HG02623 (cell line): ENCODE results near the gene PRKN.
"Not testable (repeated sequence)": the region's sequence is repeated elsewhere in the genome, so short reads cannot be mapped to it uniquely, and the experiment has no call there.

Experiments
- ATAC-seq: cut with Tn5 transposase; IDR thresholded peaks from one replicate; pipeline ENCODE4 v1.9.1; 2021; ENCODE audit warnings: moderate library complexity; ENCODE audit not compliant: unreplicated experiment

The PRKN gene

GRCh38 chr6:161313940-161314509 is 1413.5 kb downstream of the PRKN start:
- no peak for ATAC-seq

- not testable (repeated sequence) for ATAC-seq
Measured at GRCh38 chr6:161313475-161313874, 1414.1 kb downstream of the PRKN start.

GRCh38 chr6:161309774-161310173 is 1417.8 kb downstream of the PRKN start:
- not testable (repeated sequence) for ATAC-seq

- no peak for ATAC-seq
Measured at GRCh38 chr6:161308075-161308655, 1419.4 kb downstream of the PRKN start.

- no peak for ATAC-seq
Measured at GRCh38 chr6:161305860-161306259, 1421.7 kb downstream of the PRKN start.

GRCh38 chr6:161303628-161304340 is 1423.8 kb downstream of the PRKN start:
- no peak for ATAC-seq

GRCh38 chr6:161302949-161303348 is 1424.6 kb downstream of the PRKN start:
- ATAC-seq: no peak

- ATAC-seq: no peak
Measured at GRCh38 chr6:161301338-161301737, 1426.2 kb downstream of the PRKN start.

GRCh38 chr6:161300823-161301222 is 1426.7 kb downstream of the PRKN start:
- no peak for ATAC-seq

- no peak for ATAC-seq
Measured at GRCh38 chr6:161299726-161300125, 1427.8 kb downstream of the PRKN start.
